ENCODE data around the gene GVQW3. TPM values are rescaled to one million over a fixed set of nuclear protein-coding genes. Genes with fewer than 3 reads are reported as not detected.

Gene GVQW3
- total RNA-seq, 1 experiment from 2014 or later: 7.7 TPM

DNA sequence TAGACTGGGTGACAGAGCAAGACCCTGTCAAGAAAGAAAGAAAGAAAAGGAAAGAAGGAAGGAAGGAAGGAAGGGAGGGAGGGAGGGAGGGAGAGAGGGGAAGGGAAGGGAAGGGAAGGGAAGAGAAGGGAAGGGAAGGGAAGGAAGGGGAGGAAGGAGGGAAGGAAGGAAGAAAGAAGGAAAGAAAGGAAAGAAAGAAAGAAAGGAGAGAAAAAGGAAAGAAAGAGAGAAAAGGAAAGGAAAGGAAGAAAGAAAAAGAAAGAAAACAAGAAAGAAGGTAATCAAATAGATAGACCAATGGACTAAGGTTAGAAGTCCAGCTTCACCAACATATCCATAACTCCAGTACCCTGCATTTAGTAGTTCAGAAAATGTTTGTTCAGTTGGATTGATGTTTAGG, 45.5 kb downstream of the GVQW3 start:
- Mint-ChIP-seq H3K9me3 (no peaks in the 10 kb centered on the region), H3K27ac (no peak overlapping the region), H3K27me3 (ENCODE audit: low read depth) (no peaks in the 10 kb centered on the region; the same call in 1 of the 2 replicates), H3K4me1 (0 out of 2 replicates have a peak, but pooled peaks cover 3% of the 10 kb centered on the region), H3K36me3 (no peaks in the 10 kb centered on the region), H3K4me3 (no peak overlapping the region)
- no peak for DNase-seq (ENCODE audit: low spot score)
- CTCF ChIA-PET: no interaction called here
- no peak for ATAC-seq
- POLR2A ChIA-PET: no interaction called here
- no peak for TF ChIP-seq IRF2 (CRISPR knock-in tag; IDR thresholded peaks at IDR 0.05; ENCODE audit: borderline replicate concordance, low read depth)

DNA sequence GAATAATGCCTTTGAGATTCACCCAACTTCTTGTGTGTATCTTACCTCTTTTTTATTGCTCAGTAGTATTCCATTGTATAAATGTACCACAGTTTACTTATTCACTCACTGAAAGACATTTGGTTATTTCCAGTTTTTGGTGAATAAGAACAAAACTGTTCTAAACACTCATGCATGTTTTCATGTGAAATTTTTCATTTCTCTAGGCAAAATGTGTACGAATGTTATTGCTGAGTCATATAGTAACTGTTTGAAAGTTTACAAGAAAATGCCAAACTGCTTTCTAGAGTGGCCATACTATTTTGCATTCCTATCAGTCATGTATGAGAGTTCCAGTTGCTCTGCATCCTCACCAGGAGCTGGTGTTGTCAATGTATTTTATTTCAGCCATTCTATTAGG, 54.9 kb downstream of the GVQW3 start:
- Mint-ChIP-seq H3K36me3 (no peaks in the 10 kb centered on the region), H3K27ac (no peak overlapping the region), H3K27me3 (ENCODE audit: low read depth) (no peaks in the 10 kb centered on the region), H3K9me3 (peaks cover 5% of the 10 kb centered on the region; the same call in 1 of the 2 replicates), H3K4me1 (no peaks in the 10 kb centered on the region), H3K4me3 (no peak overlapping the region)
- no peak for ATAC-seq
- POLR2A ChIA-PET: interaction anchor here (0.7 kb wide), 1 partner anchor 128 kb away, joined by 6 read pairs; no protein-coding TSS in a partner anchor
- DNase-seq (ENCODE audit: low spot score): no peak
- CTCF ChIA-PET: no interaction called here
- TF ChIP-seq, protein P1, sequence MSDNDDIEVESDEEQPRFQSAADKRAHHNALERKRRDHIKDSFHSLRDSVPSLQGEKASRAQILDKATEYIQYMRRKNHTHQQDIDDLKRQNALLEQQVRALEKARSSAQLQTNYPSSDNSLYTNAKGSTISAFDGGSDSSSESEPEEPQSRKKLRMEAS (CRISPR knock-in tag; IDR thresholded peaks at IDR 0.05): no peak
- TF ChIP-seq, protein P2, sequence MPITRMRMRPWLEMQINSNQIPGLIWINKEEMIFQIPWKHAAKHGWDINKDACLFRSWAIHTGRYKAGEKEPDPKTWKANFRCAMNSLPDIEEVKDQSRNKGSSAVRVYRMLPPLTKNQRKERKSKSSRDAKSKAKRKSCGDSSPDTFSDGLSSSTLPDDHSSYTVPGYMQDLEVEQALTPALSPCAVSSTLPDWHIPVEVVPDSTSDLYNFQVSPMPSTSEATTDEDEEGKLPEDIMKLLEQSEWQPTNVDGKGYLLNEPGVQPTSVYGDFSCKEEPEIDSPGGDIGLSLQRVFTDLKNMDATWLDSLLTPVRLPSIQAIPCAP (CRISPR knock-in tag; IDR thresholded peaks at IDR 0.05): no peak
- TF ChIP-seq MXD4 (CRISPR knock-in tag; IDR thresholded peaks at IDR 0.05; ENCODE audit: borderline replicate concordance): no peak
- no peak for TF ChIP-seq SMAD4 (CRISPR knock-in tag; IDR thresholded peaks at IDR 0.05)
- TF ChIP-seq, protein P3, sequence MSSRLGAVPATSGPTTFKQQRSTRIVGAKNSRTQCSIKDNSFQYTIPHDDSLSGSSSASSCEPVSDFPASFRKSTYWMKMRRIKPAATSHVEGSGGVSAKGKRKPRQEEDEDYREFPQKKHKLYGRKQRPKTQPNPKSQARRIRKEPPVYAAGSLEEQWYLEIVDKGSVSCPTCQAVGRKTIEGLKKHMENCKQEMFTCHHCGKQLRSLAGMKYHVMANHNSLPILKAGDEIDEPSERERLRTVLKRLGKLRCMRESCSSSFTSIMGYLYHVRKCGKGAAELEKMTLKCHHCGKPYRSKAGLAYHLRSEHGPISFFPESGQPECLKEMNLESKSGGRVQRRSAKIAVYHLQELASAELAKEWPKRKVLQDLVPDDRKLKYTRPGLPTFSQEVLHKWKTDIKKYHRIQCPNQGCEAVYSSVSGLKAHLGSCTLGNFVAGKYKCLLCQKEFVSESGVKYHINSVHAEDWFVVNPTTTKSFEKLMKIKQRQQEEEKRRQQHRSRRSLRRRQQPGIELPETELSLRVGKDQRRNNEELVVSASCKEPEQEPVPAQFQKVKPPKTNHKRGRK (CRISPR knock-in tag; IDR thresholded peaks at IDR 0.05; ENCODE audit: borderline replicate concordance): no peak
- TF ChIP-seq, protein P4, sequence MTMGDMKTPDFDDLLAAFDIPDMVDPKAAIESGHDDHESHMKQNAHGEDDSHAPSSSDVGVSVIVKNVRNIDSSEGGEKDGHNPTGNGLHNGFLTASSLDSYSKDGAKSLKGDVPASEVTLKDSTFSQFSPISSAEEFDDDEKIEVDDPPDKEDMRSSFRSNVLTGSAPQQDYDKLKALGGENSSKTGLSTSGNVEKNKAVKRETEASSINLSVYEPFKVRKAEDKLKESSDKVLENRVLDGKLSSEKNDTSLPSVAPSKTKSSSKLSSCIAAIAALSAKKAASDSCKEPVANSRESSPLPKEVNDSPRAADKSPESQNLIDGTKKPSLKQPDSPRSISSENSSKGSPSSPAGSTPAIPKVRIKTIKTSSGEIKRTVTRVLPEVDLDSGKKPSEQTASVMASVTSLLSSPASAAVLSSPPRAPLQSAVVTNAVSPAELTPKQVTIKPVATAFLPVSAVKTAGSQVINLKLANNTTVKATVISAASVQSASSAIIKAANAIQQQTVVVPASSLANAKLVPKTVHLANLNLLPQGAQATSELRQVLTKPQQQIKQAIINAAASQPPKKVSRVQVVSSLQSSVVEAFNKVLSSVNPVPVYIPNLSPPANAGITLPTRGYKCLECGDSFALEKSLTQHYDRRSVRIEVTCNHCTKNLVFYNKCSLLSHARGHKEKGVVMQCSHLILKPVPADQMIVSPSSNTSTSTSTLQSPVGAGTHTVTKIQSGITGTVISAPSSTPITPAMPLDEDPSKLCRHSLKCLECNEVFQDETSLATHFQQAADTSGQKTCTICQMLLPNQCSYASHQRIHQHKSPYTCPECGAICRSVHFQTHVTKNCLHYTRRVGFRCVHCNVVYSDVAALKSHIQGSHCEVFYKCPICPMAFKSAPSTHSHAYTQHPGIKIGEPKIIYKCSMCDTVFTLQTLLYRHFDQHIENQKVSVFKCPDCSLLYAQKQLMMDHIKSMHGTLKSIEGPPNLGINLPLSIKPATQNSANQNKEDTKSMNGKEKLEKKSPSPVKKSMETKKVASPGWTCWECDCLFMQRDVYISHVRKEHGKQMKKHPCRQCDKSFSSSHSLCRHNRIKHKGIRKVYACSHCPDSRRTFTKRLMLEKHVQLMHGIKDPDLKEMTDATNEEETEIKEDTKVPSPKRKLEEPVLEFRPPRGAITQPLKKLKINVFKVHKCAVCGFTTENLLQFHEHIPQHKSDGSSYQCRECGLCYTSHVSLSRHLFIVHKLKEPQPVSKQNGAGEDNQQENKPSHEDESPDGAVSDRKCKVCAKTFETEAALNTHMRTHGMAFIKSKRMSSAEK (CRISPR knock-in tag; IDR thresholded peaks at IDR 0.05; ENCODE audit: borderline replicate concordance): no peak
- TF ChIP-seq, protein P5, sequence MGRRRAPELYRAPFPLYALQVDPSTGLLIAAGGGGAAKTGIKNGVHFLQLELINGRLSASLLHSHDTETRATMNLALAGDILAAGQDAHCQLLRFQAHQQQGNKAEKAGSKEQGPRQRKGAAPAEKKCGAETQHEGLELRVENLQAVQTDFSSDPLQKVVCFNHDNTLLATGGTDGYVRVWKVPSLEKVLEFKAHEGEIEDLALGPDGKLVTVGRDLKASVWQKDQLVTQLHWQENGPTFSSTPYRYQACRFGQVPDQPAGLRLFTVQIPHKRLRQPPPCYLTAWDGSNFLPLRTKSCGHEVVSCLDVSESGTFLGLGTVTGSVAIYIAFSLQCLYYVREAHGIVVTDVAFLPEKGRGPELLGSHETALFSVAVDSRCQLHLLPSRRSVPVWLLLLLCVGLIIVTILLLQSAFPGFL (CRISPR knock-in tag; IDR thresholded peaks at IDR 0.05; ENCODE audit: borderline replicate concordance): no peak
- no peak for TF ChIP-seq NFE2L1 (CRISPR knock-in tag; IDR thresholded peaks at IDR 0.05)
- TF ChIP-seq, protein P6, sequence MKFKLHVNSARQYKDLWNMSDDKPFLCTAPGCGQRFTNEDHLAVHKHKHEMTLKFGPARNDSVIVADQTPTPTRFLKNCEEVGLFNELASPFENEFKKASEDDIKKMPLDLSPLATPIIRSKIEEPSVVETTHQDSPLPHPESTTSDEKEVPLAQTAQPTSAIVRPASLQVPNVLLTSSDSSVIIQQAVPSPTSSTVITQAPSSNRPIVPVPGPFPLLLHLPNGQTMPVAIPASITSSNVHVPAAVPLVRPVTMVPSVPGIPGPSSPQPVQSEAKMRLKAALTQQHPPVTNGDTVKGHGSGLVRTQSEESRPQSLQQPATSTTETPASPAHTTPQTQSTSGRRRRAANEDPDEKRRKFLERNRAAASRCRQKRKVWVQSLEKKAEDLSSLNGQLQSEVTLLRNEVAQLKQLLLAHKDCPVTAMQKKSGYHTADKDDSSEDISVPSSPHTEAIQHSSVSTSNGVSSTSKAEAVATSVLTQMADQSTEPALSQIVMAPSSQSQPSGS (CRISPR knock-in tag; IDR thresholded peaks at IDR 0.05; ENCODE audit: borderline replicate concordance, low read depth): no peak
- TF ChIP-seq, protein P7, sequence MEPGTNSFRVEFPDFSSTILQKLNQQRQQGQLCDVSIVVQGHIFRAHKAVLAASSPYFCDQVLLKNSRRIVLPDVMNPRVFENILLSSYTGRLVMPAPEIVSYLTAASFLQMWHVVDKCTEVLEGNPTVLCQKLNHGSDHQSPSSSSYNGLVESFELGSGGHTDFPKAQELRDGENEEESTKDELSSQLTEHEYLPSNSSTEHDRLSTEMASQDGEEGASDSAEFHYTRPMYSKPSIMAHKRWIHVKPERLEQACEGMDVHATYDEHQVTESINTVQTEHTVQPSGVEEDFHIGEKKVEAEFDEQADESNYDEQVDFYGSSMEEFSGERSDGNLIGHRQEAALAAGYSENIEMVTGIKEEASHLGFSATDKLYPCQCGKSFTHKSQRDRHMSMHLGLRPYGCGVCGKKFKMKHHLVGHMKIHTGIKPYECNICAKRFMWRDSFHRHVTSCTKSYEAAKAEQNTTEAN (CRISPR knock-in tag; IDR thresholded peaks at IDR 0.05): no peak
- TF ChIP-seq FOXK1 (CRISPR knock-in tag; IDR thresholded peaks at IDR 0.05): no peak
- TF ChIP-seq, protein P8, sequence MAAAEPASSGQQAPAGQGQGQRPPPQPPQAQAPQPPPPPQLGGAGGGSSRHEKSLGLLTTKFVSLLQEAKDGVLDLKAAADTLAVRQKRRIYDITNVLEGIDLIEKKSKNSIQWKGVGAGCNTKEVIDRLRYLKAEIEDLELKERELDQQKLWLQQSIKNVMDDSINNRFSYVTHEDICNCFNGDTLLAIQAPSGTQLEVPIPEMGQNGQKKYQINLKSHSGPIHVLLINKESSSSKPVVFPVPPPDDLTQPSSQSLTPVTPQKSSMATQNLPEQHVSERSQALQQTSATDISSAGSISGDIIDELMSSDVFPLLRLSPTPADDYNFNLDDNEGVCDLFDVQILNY (CRISPR knock-in tag; IDR thresholded peaks at IDR 0.05): no peak
- TF ChIP-seq ETV6 (CRISPR knock-in tag; IDR thresholded peaks at IDR 0.05): no peak
- no peak for TF ChIP-seq ZNF416 (CRISPR knock-in tag; IDR thresholded peaks at IDR 0.05)
- TF ChIP-seq GTF2I (CRISPR knock-in tag; conservative IDR thresholded peaks at IDR 0.05): no peak
- TF ChIP-seq, protein P9, sequence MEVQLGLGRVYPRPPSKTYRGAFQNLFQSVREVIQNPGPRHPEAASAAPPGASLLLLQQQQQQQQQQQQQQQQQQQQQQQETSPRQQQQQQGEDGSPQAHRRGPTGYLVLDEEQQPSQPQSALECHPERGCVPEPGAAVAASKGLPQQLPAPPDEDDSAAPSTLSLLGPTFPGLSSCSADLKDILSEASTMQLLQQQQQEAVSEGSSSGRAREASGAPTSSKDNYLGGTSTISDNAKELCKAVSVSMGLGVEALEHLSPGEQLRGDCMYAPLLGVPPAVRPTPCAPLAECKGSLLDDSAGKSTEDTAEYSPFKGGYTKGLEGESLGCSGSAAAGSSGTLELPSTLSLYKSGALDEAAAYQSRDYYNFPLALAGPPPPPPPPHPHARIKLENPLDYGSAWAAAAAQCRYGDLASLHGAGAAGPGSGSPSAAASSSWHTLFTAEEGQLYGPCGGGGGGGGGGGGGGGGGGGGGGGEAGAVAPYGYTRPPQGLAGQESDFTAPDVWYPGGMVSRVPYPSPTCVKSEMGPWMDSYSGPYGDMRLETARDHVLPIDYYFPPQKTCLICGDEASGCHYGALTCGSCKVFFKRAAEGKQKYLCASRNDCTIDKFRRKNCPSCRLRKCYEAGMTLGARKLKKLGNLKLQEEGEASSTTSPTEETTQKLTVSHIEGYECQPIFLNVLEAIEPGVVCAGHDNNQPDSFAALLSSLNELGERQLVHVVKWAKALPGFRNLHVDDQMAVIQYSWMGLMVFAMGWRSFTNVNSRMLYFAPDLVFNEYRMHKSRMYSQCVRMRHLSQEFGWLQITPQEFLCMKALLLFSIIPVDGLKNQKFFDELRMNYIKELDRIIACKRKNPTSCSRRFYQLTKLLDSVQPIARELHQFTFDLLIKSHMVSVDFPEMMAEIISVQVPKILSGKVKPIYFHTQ (CRISPR knock-in tag; IDR thresholded peaks at IDR 0.05): no peak
- TF ChIP-seq CBFB (CRISPR knock-in tag; IDR thresholded peaks at IDR 0.05; ENCODE audit: low read depth): no peak
- TF ChIP-seq ATF1 (CRISPR knock-in tag; IDR thresholded peaks at IDR 0.05): no peak
- TF ChIP-seq JAZF1 (CRISPR knock-in tag; IDR thresholded peaks at IDR 0.05): no peak

Measured in WTC11 (cell line).